Bronchus fibroblast of lung (primary cell): ENCODE measurements around the gene NEUROD4. TPM values are rescaled to one million over a fixed set of nuclear protein-coding genes. Genes with fewer than 3 reads are reported as not detected.

ENCODE experiments used
- total RNA-seq: library from RNA; depleted of rRNA; stranded (reverse); fragments of >200 nt; gene quantifications from 2 replicates; pipeline ENCODE4 v1.2.3, GENCODE V29; 2015

The NEUROD4 gene, protein sequence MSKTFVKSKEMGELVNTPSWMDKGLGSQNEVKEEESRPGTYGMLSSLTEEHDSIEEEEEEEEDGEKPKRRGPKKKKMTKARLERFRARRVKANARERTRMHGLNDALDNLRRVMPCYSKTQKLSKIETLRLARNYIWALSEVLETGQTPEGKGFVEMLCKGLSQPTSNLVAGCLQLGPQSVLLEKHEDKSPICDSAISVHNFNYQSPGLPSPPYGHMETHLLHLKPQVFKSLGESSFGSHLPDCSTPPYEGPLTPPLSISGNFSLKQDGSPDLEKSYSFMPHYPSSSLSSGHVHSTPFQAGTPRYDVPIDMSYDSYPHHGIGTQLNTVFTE
- not detected in 2 replicates for total RNA-seq

GRCh38 chr12:55019784-55020183 is at the start of gene NEUROD4:
TSS of gene NEUROD4 (plus strand) at chr12:55019974. CDS start at chr12:55026440, 6,466 bp downstream.

DNA sequence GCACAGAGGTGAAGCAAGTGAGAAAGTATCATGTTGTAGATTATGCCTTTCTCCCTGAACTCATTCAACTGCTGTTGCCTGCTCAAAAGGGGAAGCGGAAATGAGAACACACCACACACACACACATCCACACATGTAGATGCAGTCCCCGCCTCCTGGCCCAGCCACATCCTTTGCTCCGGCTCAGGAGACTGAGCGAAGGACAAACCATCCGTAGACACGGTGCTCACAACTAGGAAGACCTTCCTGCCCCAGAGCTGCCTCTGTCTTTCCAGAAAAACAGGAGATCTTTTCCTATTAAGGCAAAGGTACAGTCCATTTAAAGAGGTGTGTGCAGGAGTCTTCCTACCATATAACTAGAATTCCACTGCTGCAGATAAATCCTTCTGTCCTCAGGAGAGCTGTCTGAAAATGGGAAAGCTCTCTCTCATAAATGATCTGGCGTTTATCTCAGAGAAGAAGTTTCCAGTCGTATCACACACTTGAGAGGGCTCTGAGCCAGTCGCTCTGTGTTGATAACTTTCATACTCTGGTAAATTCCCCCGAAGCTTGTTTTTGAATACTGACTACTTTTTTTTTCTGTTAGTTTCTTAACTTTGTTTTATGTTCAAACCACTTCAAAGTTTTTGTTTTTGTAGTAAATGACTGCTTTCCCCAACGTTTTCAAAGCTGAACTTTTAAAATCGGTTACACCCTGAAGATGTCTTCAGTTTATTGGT is 35.0 kb upstream of the NEUROD4 start, which contains the start of gene TESPA1:
TESPA1 (minus strand) TSS at position 105 of the 719 bp plus-strand sequence. CDS start 10,200 bp downstream, outside the sequence.

Other genes starting within 250 kb of the NEUROD4 start
- not detected in 2 replicates for gene MUCL1, start 165.5 kb upstream of the NEUROD4 start, total RNA-seq
- not detected in 2 replicates for gene TESPA1, start 35.2 kb upstream of the NEUROD4 start, total RNA-seq
- not detected in 2 replicates for gene OR9K2, start 106.4 kb downstream of the NEUROD4 start, total RNA-seq
- gene OR10A7, start 201.1 kb downstream of the NEUROD4 start, total RNA-seq = not detected in 2 replicates
- gene OR6C74, start 224.6 kb downstream of the NEUROD4 start, total RNA-seq = not detected in 2 replicates